Natural killer cell (primary cell): ENCODE measurements around the gene KIAA2012. TPM values are rescaled to one million over a fixed set of nuclear protein-coding genes. Genes with fewer than 3 reads are reported as not detected.

ENCODE experiments used
- ATAC-seq, 3 donors: fragments of 150-1000 bp in 2 of 3; fragments of 200-7000 bp in 1 of 3; cut with Tn5 transposase; 1 replicate in 1 of 3; 2 replicates in 2 of 3; pipeline ENCODE4 v1.10.0; 2021; ENCODE audit warnings: mild to moderate bottlenecking in 2 of 3, moderate library complexity in 2 of 3
- DNase-seq, 2 donors: peaks; one replicate each; pipeline versions ENCODE4 v3.0.0 to v3.0.0-alpha.2; 2013 to 2021; ENCODE audit warnings: mixed read lengths in 1 of 2
- H3K27ac ChIP-seq: one replicate; pipeline ENCODE4 v1.5.1; 2013; ENCODE audit warnings: mild to moderate bottlenecking, low read length
- H3K27me3 ChIP-seq: one replicate; pipeline ENCODE4 v1.6.1; 2013; ENCODE audit warnings: low read length; ENCODE audit not compliant: control insufficient read depth, insufficient read depth
- H3K36me3 ChIP-seq: one replicate; pipeline ENCODE4 v1.6.1; 2013; ENCODE audit warnings: low read length; ENCODE audit not compliant: control insufficient read depth, insufficient read depth
- H3K4me1 ChIP-seq: one replicate; pipeline ENCODE4 v1.6.1; 2013; ENCODE audit warnings: low read length; ENCODE audit not compliant: control insufficient read depth, insufficient read depth
- H3K4me3 ChIP-seq: one replicate; pipeline ENCODE4 v1.5.1; 2013; ENCODE audit warnings: low read length
- H3K9me3 ChIP-seq: one replicate; pipeline ENCODE4 v1.6.1; 2013; ENCODE audit warnings: low read length; ENCODE audit not compliant: control insufficient read depth, insufficient read depth
- H3K27ac Mint-ChIP-seq, 2 donors: one replicate each; pipeline ENCODE4 v1.8.0; 2022; ENCODE audit warnings: mild to moderate bottlenecking in 2 of 2, mixed read lengths in 2 of 2, moderate library complexity in 1 of 2
- H3K27me3 Mint-ChIP-seq, 2 donors: one replicate each; pipeline ENCODE4 v1.8.0; 2022; ENCODE audit warnings: low read depth in 2 of 2, mixed read lengths in 2 of 2
- H3K36me3 Mint-ChIP-seq: one replicate; pipeline ENCODE4 v1.8.0; 2022; ENCODE audit warnings: mixed read lengths
- H3K4me1 Mint-ChIP-seq, 2 donors: one replicate each; pipeline ENCODE4 v1.8.0; 2022; ENCODE audit warnings: mixed read lengths in 2 of 2
- H3K4me3 Mint-ChIP-seq: one replicate; pipeline ENCODE4 v1.8.0; 2022; ENCODE audit warnings: mild to moderate bottlenecking, moderate library complexity, mixed read lengths
- H3K9me3 Mint-ChIP-seq, 2 donors: one replicate each; pipeline ENCODE4 v1.8.0; 2022; ENCODE audit warnings: mixed read lengths in 2 of 2
- CTCF ChIP-seq: fragments of 200-600 bp; IDR thresholded peaks from one replicate; pipeline ENCODE4 v1.8.0; 2022; ENCODE audit warnings: antibody characterized with exemption
- WGBS: methylation state at CpG from one replicate; pipeline ENCODE4 v1.1.7; 2013; ENCODE audit warnings: missing lambda C conversion rate; ENCODE audit not compliant: insufficient coverage; 5-methylcytosine and 5-hydroxymethylcytosine counted together
- intact Hi-C: fragments of 100-400 bp; cut with micrococcal nuclease; formaldehyde crosslinking; loops from one replicate; pipeline ENCODE4 v1.14.2; 2022
- total RNA-seq, 4 donors: library from RNA; stranded (reverse); fragments of 120-200 nt in 1 of 4; gene quantifications; one replicate each; pipeline versions ENCODE4 v1.2.3 to v1.2.4, GENCODE V29; 2013 to 2022

The KIAA2012 gene
- total RNA-seq, 3 donors from 2014 or later (not counting 1 experiment from before 2014, with no cell fraction given), result not detected

DNA sequence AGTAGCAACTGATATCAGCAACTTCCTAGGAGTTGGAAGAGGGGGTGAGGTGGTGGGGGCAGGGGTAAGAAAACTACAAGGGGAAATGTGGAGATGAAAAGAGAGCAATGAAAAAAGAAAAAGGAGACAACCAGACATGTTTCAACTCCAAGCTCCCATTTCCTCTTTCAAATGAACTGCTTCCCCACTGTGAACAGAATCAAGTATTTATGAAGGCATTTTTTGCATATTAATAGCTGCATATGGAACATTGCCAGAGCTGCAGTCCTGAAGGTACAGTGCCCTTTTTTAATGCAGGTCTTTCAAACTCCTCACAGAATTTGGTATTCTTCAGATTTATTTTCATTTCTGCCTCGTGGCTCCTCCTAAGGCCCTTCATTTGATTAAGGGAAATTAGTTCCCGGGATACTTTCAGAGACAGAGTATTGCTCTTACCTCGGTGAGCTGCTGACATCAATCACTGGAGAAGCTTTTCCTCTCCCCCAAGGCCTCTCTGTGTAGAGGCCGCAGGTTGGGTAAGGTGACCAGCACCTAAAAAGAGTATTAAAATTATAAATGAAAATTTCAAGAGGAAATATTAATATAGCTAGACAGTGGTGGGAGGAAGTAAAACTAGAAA lies 68.4 kb downstream of the KIAA2012 start:
- H3K36me3 ChIP-seq, result no peaks in the 10 kb centered on the region
- Mint-ChIP-seq H3K9me3 (no peaks in the 10 kb centered on the region), H3K4me3 (no peak overlapping the region), H3K36me3 (no peaks in the 10 kb centered on the region), H3K4me1 (no peaks in the 10 kb centered on the region), H3K27me3 (peaks cover 0 to 5% of the 10 kb centered on the region in 2 donors), H3K27ac (no peak overlapping the region)
- 83% methylated on average over 3 of the region's 4 CpGs for WGBS
- ATAC-seq, result no peak
- no peak for DNase-seq
- no peak overlapping the region for H3K27ac ChIP-seq
- TF ChIP-seq CTCF, result no peak
- no peaks in the 10 kb centered on the region for H3K27me3 ChIP-seq
- no peaks in the 10 kb centered on the region for H3K9me3 ChIP-seq
- H3K4me3 ChIP-seq, result no peak overlapping the region
- H3K4me1 ChIP-seq, result no peaks in the 10 kb centered on the region
- intact Hi-C loops, result no loop called here

DNA sequence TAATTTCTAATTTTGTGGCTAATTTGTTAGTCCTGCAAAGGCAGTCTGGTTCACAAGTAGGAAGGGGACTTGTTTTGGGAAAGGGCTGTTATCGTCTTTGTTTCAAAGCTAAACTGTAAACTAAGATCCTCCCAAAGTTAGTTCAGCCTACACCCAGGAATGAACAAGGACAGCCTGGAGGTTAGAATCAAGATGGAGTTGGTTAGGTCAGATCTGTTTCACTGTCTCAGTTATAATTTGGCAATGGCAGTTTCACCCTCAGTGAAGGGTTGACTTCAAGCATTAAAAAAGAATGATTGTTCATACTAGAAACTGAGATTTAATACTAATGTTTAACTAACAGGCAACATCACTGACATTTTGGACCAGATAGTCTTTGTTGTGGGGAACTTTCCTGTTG lies 69.5 kb downstream of the KIAA2012 start:
- no peaks in the 10 kb centered on the region for H3K4me1 Mint-ChIP-seq
- no CpG with 5 or more reads among the region's 1 CpG for WGBS

GRCh38 chr2:202147775-202148174 lies 74.7 kb downstream of the KIAA2012 start:
- ATAC-seq (no peak), DNase-seq (no peak)
- no peaks in the 10 kb centered on the region for H3K36me3 Mint-ChIP-seq
- Histone ChIP-seq H3K36me3 (no peaks in the 10 kb centered on the region), H3K4me3 (no peak overlapping the region), H3K27me3 (no peaks in the 10 kb centered on the region), H3K27ac (no peak overlapping the region), H3K9me3 (no peaks in the 10 kb centered on the region), H3K4me1 (no peaks in the 10 kb centered on the region)
- H3K27ac Mint-ChIP-seq, result no peak overlapping the region
- no peaks in the 10 kb centered on the region for H3K9me3 Mint-ChIP-seq
- 88% methylated on average over 4 of the region's 4 CpGs for WGBS
- no peaks in the 10 kb centered on the region for H3K4me1 Mint-ChIP-seq
- peaks cover 9 to 18% of the 10 kb centered on the region in 2 donors for H3K27me3 Mint-ChIP-seq
- no peak overlapping the region for H3K4me3 Mint-ChIP-seq
- no peak for TF ChIP-seq CTCF
- intact Hi-C loops, result no loop called here

More for the DNA sequence above, 69.5 kb downstream of the KIAA2012 start:
- no peaks in the 10 kb centered on the region for H3K9me3 ChIP-seq
- intact Hi-C loops, result no loop called here
- no peaks in the 10 kb centered on the region for H3K36me3 Mint-ChIP-seq
- no peak overlapping the region for H3K4me3 ChIP-seq
- H3K27ac ChIP-seq, result no peak overlapping the region
- no peak overlapping the region for H3K27ac Mint-ChIP-seq
- DNase-seq, result no peak
- no peak for ATAC-seq
- no peak overlapping the region for H3K4me3 Mint-ChIP-seq
- H3K27me3 ChIP-seq, result no peaks in the 10 kb centered on the region
- no peak for TF ChIP-seq CTCF
- no peaks in the 10 kb centered on the region for H3K9me3 Mint-ChIP-seq
- H3K36me3 ChIP-seq, result no peaks in the 10 kb centered on the region
- peaks cover 2 to 5% of the 10 kb centered on the region in 2 donors for H3K27me3 Mint-ChIP-seq
- H3K4me1 ChIP-seq, result no peaks in the 10 kb centered on the region
